ENCODE results near the gene GAS1. TPM values are rescaled to one million over a fixed set of nuclear protein-coding genes. Genes with fewer than 3 reads are reported as not detected.
A peak's percentile ranks its signal among the peaks of the same experiment; 100 is the strongest.

Gene GAS1
- polyA plus RNA-seq (2013, experiment 1 of 4) = 93.2 TPM
- 93.8 TPM for polyA plus RNA-seq (2013, experiment 2 of 4)
- polyA plus RNA-seq (2013, experiment 3 of 4) = 102 TPM
- 119 TPM for polyA plus RNA-seq (2013, experiment 4 of 4)

GRCh38 chr9:86947146-86948073 lies at the start of gene GAS1:
Gene GAS1, minus strand, starts transcription at chr9:86947506. Its CDS starts 727 bp downstream, at chr9:86946779.
- Histone ChIP-seq H3K4me3 (ENCODE audit: insufficient read depth, low read depth, low read length) (peak within 1 kb of the TSS; percentile 87), H3K9me3 (ENCODE audit: control insufficient read depth, low read length) (no peaks in the 10 kb centered on the region), H3K27ac (ENCODE audit: insufficient read depth, low read depth, low read length, poor library complexity, severe bottlenecking) (peak within 1 kb of the TSS; percentile 99), H3K27me3 (ENCODE audit: control insufficient read depth, insufficient read depth, low read length, poor library complexity, severe bottlenecking) (no peaks in the 10 kb centered on the region), H3K4me1 (ENCODE audit: control insufficient read depth, insufficient read depth, low read length) (peaks cover 18% of the 10 kb centered on the region), H3K36me3 (ENCODE audit: control insufficient read depth, insufficient read depth, low read length) (peaks cover 2% of the 10 kb centered on the region)
- 0% methylated on average over 88 to 89 of the region's 89 CpGs for WGBS, 2 experiments

GRCh38 chr9:86994231-86994630 lies 46.9 kb upstream of the GAS1 start:
- Histone ChIP-seq H3K4me1 (ENCODE audit: control insufficient read depth, insufficient read depth, low read length) (no peaks in the 10 kb centered on the region), H3K27me3 (ENCODE audit: control insufficient read depth, insufficient read depth, low read length, poor library complexity, severe bottlenecking) (no peaks in the 10 kb centered on the region), H3K4me3 (ENCODE audit: insufficient read depth, low read depth, low read length) (no peak overlapping the region), H3K27ac (ENCODE audit: insufficient read depth, low read depth, low read length, poor library complexity, severe bottlenecking) (no peak overlapping the region), H3K36me3 (ENCODE audit: control insufficient read depth, insufficient read depth, low read length) (no peaks in the 10 kb centered on the region), H3K9me3 (ENCODE audit: control insufficient read depth, low read length) (no peaks in the 10 kb centered on the region)
- WGBS, 2 experiments = 89% methylated on average over 1 of the region's 1 CpG; no CpG with 5 or more reads in 1 of the 2 experiments

GRCh38 chr9:86993830-86994229 lies 46.5 kb upstream of the GAS1 start:
- no peaks in the 10 kb centered on the region for H3K9me3 ChIP-seq (ENCODE audit: control insufficient read depth, low read length)
- no peak overlapping the region for H3K4me3 ChIP-seq (ENCODE audit: insufficient read depth, low read depth, low read length)
- no peaks in the 10 kb centered on the region for H3K36me3 ChIP-seq (ENCODE audit: control insufficient read depth, insufficient read depth, low read length)
- H3K27me3 ChIP-seq (ENCODE audit: control insufficient read depth, insufficient read depth, low read length, poor library complexity, severe bottlenecking) = no peaks in the 10 kb centered on the region
- H3K4me1 ChIP-seq (ENCODE audit: control insufficient read depth, insufficient read depth, low read length) = no peaks in the 10 kb centered on the region
- no peak overlapping the region for H3K27ac ChIP-seq (ENCODE audit: insufficient read depth, low read depth, low read length, poor library complexity, severe bottlenecking)

- WGBS, 2 experiments = 71 to 72% methylated on average over 4 of the region's 4 CpGs
- no peaks in the 10 kb centered on the region for H3K36me3 ChIP-seq (ENCODE audit: control insufficient read depth, insufficient read depth, low read length)
- no peaks in the 10 kb centered on the region for H3K4me1 ChIP-seq (ENCODE audit: control insufficient read depth, insufficient read depth, low read length)
- no peaks in the 10 kb centered on the region for H3K9me3 ChIP-seq (ENCODE audit: control insufficient read depth, low read length)
- no peak overlapping the region for H3K4me3 ChIP-seq (ENCODE audit: insufficient read depth, low read depth, low read length)
- no peak overlapping the region for H3K27ac ChIP-seq (ENCODE audit: insufficient read depth, low read depth, low read length, poor library complexity, severe bottlenecking)
- H3K27me3 ChIP-seq (ENCODE audit: control insufficient read depth, insufficient read depth, low read length, poor library complexity, severe bottlenecking) = no peaks in the 10 kb centered on the region
These were observed 43.8 kb upstream of the GAS1 start for GRCh38 chr9:86991077-86991476.

- Histone ChIP-seq H3K4me1 (ENCODE audit: control insufficient read depth, insufficient read depth, low read length) (no peaks in the 10 kb centered on the region), H3K36me3 (ENCODE audit: control insufficient read depth, insufficient read depth, low read length) (no peaks in the 10 kb centered on the region), H3K9me3 (ENCODE audit: control insufficient read depth, low read length) (no peaks in the 10 kb centered on the region), H3K27me3 (ENCODE audit: control insufficient read depth, insufficient read depth, low read length, poor library complexity, severe bottlenecking) (no peaks in the 10 kb centered on the region), H3K4me3 (ENCODE audit: insufficient read depth, low read depth, low read length) (no peak overlapping the region), H3K27ac (ENCODE audit: insufficient read depth, low read depth, low read length, poor library complexity, severe bottlenecking) (no peak overlapping the region)
- WGBS, 2 experiments = 60 to 90% methylated on average over 1 of the region's 2 CpGs
These were observed 43.0 kb upstream of the GAS1 start for GRCh38 chr9:86990290-86990689.

GRCh38 chr9:86987900-86988299 lies 40.6 kb upstream of the GAS1 start:
- Histone ChIP-seq H3K27me3 (ENCODE audit: control insufficient read depth, insufficient read depth, low read length, poor library complexity, severe bottlenecking) (no peaks in the 10 kb centered on the region), H3K9me3 (ENCODE audit: control insufficient read depth, low read length) (no peaks in the 10 kb centered on the region), H3K4me1 (ENCODE audit: control insufficient read depth, insufficient read depth, low read length) (peaks cover 10% of the 10 kb centered on the region), H3K4me3 (ENCODE audit: insufficient read depth, low read depth, low read length) (no peak overlapping the region), H3K36me3 (ENCODE audit: control insufficient read depth, insufficient read depth, low read length) (no peaks in the 10 kb centered on the region), H3K27ac (ENCODE audit: insufficient read depth, low read depth, low read length, poor library complexity, severe bottlenecking) (no peak overlapping the region)
- WGBS, 2 experiments = 93 to 94% methylated on average over 2 of the region's 2 CpGs

- H3K27me3 ChIP-seq (ENCODE audit: control insufficient read depth, insufficient read depth, low read length, poor library complexity, severe bottlenecking) = no peaks in the 10 kb centered on the region
- no peak overlapping the region for H3K4me3 ChIP-seq (ENCODE audit: insufficient read depth, low read depth, low read length)
- peaks cover 10% of the 10 kb centered on the region for H3K4me1 ChIP-seq (ENCODE audit: control insufficient read depth, insufficient read depth, low read length)
- H3K9me3 ChIP-seq (ENCODE audit: control insufficient read depth, low read length) = no peaks in the 10 kb centered on the region
- WGBS, 2 experiments = 78 to 94% methylated on average over 2 of the region's 2 CpGs
- H3K27ac ChIP-seq (ENCODE audit: insufficient read depth, low read depth, low read length, poor library complexity, severe bottlenecking) = no peak overlapping the region
- no peaks in the 10 kb centered on the region for H3K36me3 ChIP-seq (ENCODE audit: control insufficient read depth, insufficient read depth, low read length)
These were observed 37.9 kb upstream of the GAS1 start for GRCh38 chr9:86985132-86985647.

- Histone ChIP-seq H3K4me3 (ENCODE audit: insufficient read depth, low read depth, low read length) (no peak overlapping the region), H3K9me3 (ENCODE audit: control insufficient read depth, low read length) (no peaks in the 10 kb centered on the region), H3K4me1 (ENCODE audit: control insufficient read depth, insufficient read depth, low read length) (peaks cover 10% of the 10 kb centered on the region), H3K36me3 (ENCODE audit: control insufficient read depth, insufficient read depth, low read length) (no peaks in the 10 kb centered on the region), H3K27ac (ENCODE audit: insufficient read depth, low read depth, low read length, poor library complexity, severe bottlenecking) (no peak overlapping the region), H3K27me3 (ENCODE audit: control insufficient read depth, insufficient read depth, low read length, poor library complexity, severe bottlenecking) (no peaks in the 10 kb centered on the region)
- WGBS, 2 experiments = 85 to 86% methylated on average over 11 of the region's 11 CpGs
These were observed 36.4 kb upstream of the GAS1 start for GRCh38 chr9:86983620-86984259.

GRCh38 chr9:86983249-86983619 lies 35.9 kb upstream of the GAS1 start:
- Histone ChIP-seq H3K27me3 (ENCODE audit: control insufficient read depth, insufficient read depth, low read length, poor library complexity, severe bottlenecking) (no peaks in the 10 kb centered on the region), H3K36me3 (ENCODE audit: control insufficient read depth, insufficient read depth, low read length) (no peaks in the 10 kb centered on the region), H3K9me3 (ENCODE audit: control insufficient read depth, low read length) (no peaks in the 10 kb centered on the region), H3K4me1 (ENCODE audit: control insufficient read depth, insufficient read depth, low read length) (peaks cover 10% of the 10 kb centered on the region), H3K27ac (ENCODE audit: insufficient read depth, low read depth, low read length, poor library complexity, severe bottlenecking) (no peak overlapping the region), H3K4me3 (ENCODE audit: insufficient read depth, low read depth, low read length) (no peak overlapping the region)
- 93 to 96% methylated on average over 4 of the region's 4 CpGs for WGBS, 2 experiments

- WGBS, 2 experiments = 95% methylated on average over 3 of the region's 3 CpGs
- no peaks in the 10 kb centered on the region for H3K36me3 ChIP-seq (ENCODE audit: control insufficient read depth, insufficient read depth, low read length)
- no peaks in the 10 kb centered on the region for H3K9me3 ChIP-seq (ENCODE audit: control insufficient read depth, low read length)
- peaks cover 10% of the 10 kb centered on the region for H3K4me1 ChIP-seq (ENCODE audit: control insufficient read depth, insufficient read depth, low read length)
- no peaks in the 10 kb centered on the region for H3K27me3 ChIP-seq (ENCODE audit: control insufficient read depth, insufficient read depth, low read length, poor library complexity, severe bottlenecking)
- H3K27ac ChIP-seq (ENCODE audit: insufficient read depth, low read depth, low read length, poor library complexity, severe bottlenecking) = no peak overlapping the region
- H3K4me3 ChIP-seq (ENCODE audit: insufficient read depth, low read depth, low read length) = no peak overlapping the region
These were observed 33.5 kb upstream of the GAS1 start for GRCh38 chr9:86980802-86981201.
